HAP-1 (cell line): Measurements from ENCODE around the gene ELMO1.
"Not testable (repeated sequence)": the region's sequence is repeated elsewhere in the genome, so short reads cannot be mapped to it uniquely, and the experiment has no call there.

Experiments
- DNase-seq, 2 experiments: peaks; one replicate each; pipeline ENCODE4 v3.0.0-alpha.2; 2016 to 2020; ENCODE audit warnings: low spot score in 2 of 2
- H3K27me3 ChIP-seq: fragments of 250-450 bp; sonication (Bioruptor Pico); 2 replicates; pipeline ENCODE4 v1.5.1; 2020; ENCODE audit warnings: low read depth, mild to moderate bottlenecking, moderate library complexity
- H3K36me3 ChIP-seq: fragments of 250-450 bp; sonication (Bioruptor Pico); replicated peaks from 2 replicates; pipeline ENCODE4 v1.5.1; 2020; ENCODE audit warnings: mild to moderate bottlenecking
- H3K4me1 ChIP-seq: fragments of 250-450 bp; sonication (Bioruptor Pico); 2 replicates; pipeline ENCODE4 v1.5.1; 2020; ENCODE audit warnings: mild to moderate bottlenecking
- H3K4me3 ChIP-seq: fragments of 250-450 bp; sonication (Bioruptor Pico); 2 replicates; pipeline ENCODE4 v1.5.1; 2020; ENCODE audit warnings: mild to moderate bottlenecking, moderate library complexity
- H3K9me3 ChIP-seq: fragments of 250-450 bp; sonication (Bioruptor Pico); 2 replicates; pipeline ENCODE4 v1.5.1; 2020; ENCODE audit warnings: mild to moderate bottlenecking, moderate library complexity
- in situ Hi-C: fragments of 300-500 bp; cut with MboI; formaldehyde crosslinking; loops from 3 replicates; pipeline ENCODE4 v1.14.3; 2020; ENCODE audit warnings: low sequenced_read_pairs, inconsistent platforms, mixed read lengths

Gene ELMO1

GRCh38 chr7:37150856-37151255, 297.8 kb downstream of the ELMO1 start:
- Histone ChIP-seq H3K36me3 (no peaks in the 10 kb centered on the region), H3K4me3 (no peak overlapping the region), H3K27me3 (no peaks in the 10 kb centered on the region), H3K4me1 (no peaks in the 10 kb centered on the region), H3K9me3 (no peaks in the 10 kb centered on the region)
- DNase-seq: no peak
- in situ Hi-C loops: no loop called here

GRCh38 chr7:37150180-37150579, 298.5 kb downstream of the ELMO1 start:
- no peaks in the 10 kb centered on the region for H3K4me1 ChIP-seq
- no peaks in the 10 kb centered on the region for H3K36me3 ChIP-seq
- H3K4me3 ChIP-seq: no peak overlapping the region
- no peak for DNase-seq
- in situ Hi-C loops: no loop called here
- H3K27me3 ChIP-seq: no peaks in the 10 kb centered on the region
- no peaks in the 10 kb centered on the region for H3K9me3 ChIP-seq

- Histone ChIP-seq H3K9me3 (no peaks in the 10 kb centered on the region), H3K4me3 (no peak overlapping the region), H3K4me1 (no peaks in the 10 kb centered on the region), H3K36me3 (no peaks in the 10 kb centered on the region), H3K27me3 (no peaks in the 10 kb centered on the region)
- in situ Hi-C loops: no loop called here
- DNase-seq: no peak
These were observed 298.9 kb downstream of the ELMO1 start for GRCh38 chr7:37149773-37150124.

GRCh38 chr7:37149051-37149772, 299.5 kb downstream of the ELMO1 start:
- no peaks in the 10 kb centered on the region for H3K27me3 ChIP-seq
- no peaks in the 10 kb centered on the region for H3K9me3 ChIP-seq
- DNase-seq: no peak
- H3K4me1 ChIP-seq: no peaks in the 10 kb centered on the region
- no peak overlapping the region for H3K4me3 ChIP-seq
- in situ Hi-C loops: no loop called here
- no peaks in the 10 kb centered on the region for H3K36me3 ChIP-seq

- Histone ChIP-seq H3K9me3 (no peaks in the 10 kb centered on the region), H3K4me3 (no peak overlapping the region), H3K27me3 (no peaks in the 10 kb centered on the region), H3K4me1 (no peaks in the 10 kb centered on the region), H3K36me3 (no peaks in the 10 kb centered on the region)
- in situ Hi-C loops: no loop called here
- peak in 1 of 2 experiments; percentile 5 for DNase-seq
These were observed 303.0 kb downstream of the ELMO1 start for GRCh38 chr7:37145682-37146081.

- no peak overlapping the region for H3K4me3 ChIP-seq
- H3K36me3 ChIP-seq: no peaks in the 10 kb centered on the region
- in situ Hi-C loops: no loop called here
- no peak for DNase-seq
- H3K9me3 ChIP-seq: no peaks in the 10 kb centered on the region
- H3K4me1 ChIP-seq: no peaks in the 10 kb centered on the region
- no peaks in the 10 kb centered on the region for H3K27me3 ChIP-seq
These were observed 304.2 kb downstream of the ELMO1 start for GRCh38 chr7:37144423-37144822.

GRCh38 chr7:37142958-37143357, 305.7 kb downstream of the ELMO1 start:
- Histone ChIP-seq H3K4me1 (no peaks in the 10 kb centered on the region), H3K4me3 (no peak overlapping the region), H3K27me3 (no peaks in the 10 kb centered on the region), H3K9me3 (no peaks in the 10 kb centered on the region), H3K36me3 (no peaks in the 10 kb centered on the region)
- DNase-seq: no peak
- in situ Hi-C loops: no loop called here

GRCh38 chr7:37141742-37142141, 306.9 kb downstream of the ELMO1 start:
- H3K36me3 ChIP-seq: no peaks in the 10 kb centered on the region
- H3K27me3 ChIP-seq: no peaks in the 10 kb centered on the region
- no peaks in the 10 kb centered on the region for H3K4me1 ChIP-seq
- H3K9me3 ChIP-seq: no peaks in the 10 kb centered on the region
- in situ Hi-C loops: no loop called here
- no peak for DNase-seq
- H3K4me3 ChIP-seq: no peak overlapping the region

- H3K27me3 ChIP-seq, H3K4me3 ChIP-seq, H3K36me3 ChIP-seq, H3K9me3 ChIP-seq, in situ Hi-C loops, DNase-seq, H3K4me1 ChIP-seq: not testable (repeated sequence)
These were observed 314.8 kb downstream of the ELMO1 start for GRCh38 chr7:37133902-37134301.

- Histone ChIP-seq H3K9me3 (no peaks in the 10 kb centered on the region), H3K4me1 (no peaks in the 10 kb centered on the region), H3K36me3 (no peaks in the 10 kb centered on the region), H3K27me3 (no peaks in the 10 kb centered on the region), H3K4me3 (no peak overlapping the region)
- DNase-seq: no peak
- in situ Hi-C loops: no loop called here
These were observed 316.8 kb downstream of the ELMO1 start for GRCh38 chr7:37131855-37132254.

GRCh38 chr7:37129035-37129425, 319.6 kb downstream of the ELMO1 start:
- no peak for DNase-seq
- no peaks in the 10 kb centered on the region for H3K9me3 ChIP-seq
- no peaks in the 10 kb centered on the region for H3K4me1 ChIP-seq
- H3K4me3 ChIP-seq: no peak overlapping the region
- H3K36me3 ChIP-seq: no peaks in the 10 kb centered on the region
- H3K27me3 ChIP-seq: no peaks in the 10 kb centered on the region
- in situ Hi-C loops: no loop called here

- DNase-seq: no peak
- in situ Hi-C loops: no loop called here
- Histone ChIP-seq H3K4me3 (no peak overlapping the region), H3K9me3 (no peaks in the 10 kb centered on the region), H3K36me3 (no peaks in the 10 kb centered on the region), H3K4me1 (no peaks in the 10 kb centered on the region), H3K27me3 (no peaks in the 10 kb centered on the region)
These were observed 320.2 kb downstream of the ELMO1 start for GRCh38 chr7:37128327-37129034.

GRCh38 chr7:37119296-37119860, 329.3 kb downstream of the ELMO1 start:
- Histone ChIP-seq H3K27me3 (no peaks in the 10 kb centered on the region), H3K36me3 (no peaks in the 10 kb centered on the region), H3K9me3 (no peaks in the 10 kb centered on the region), H3K4me3 (no peak overlapping the region), H3K4me1 (no peaks in the 10 kb centered on the region)
- in situ Hi-C loops: no loop called here
- no peak for DNase-seq

GRCh38 chr7:37118004-37118403, 330.7 kb downstream of the ELMO1 start:
- Histone ChIP-seq H3K36me3 (no peaks in the 10 kb centered on the region), H3K4me3 (no peak overlapping the region), H3K9me3 (no peaks in the 10 kb centered on the region), H3K27me3 (no peaks in the 10 kb centered on the region), H3K4me1 (no peaks in the 10 kb centered on the region)
- DNase-seq: no peak
- in situ Hi-C loops: no loop called here
